Activated CD4-positive, alpha-beta T cell treated with anti-CD3 and anti-CD28 coated beads, Interleukin-2, amount 50 U/mL, for 48 hours (primary cell): ENCODE data around the gene CLCA1.

Experiments
- DNase-seq, 2 experiments: peaks; one replicate each; pipeline ENCODE4 v3.0.0-alpha.2; 2020

Gene CLCA1

GRCh38 chr1:86468501-86468977, at the start of gene CLCA1:
TSS of gene CLCA1 (plus strand) at chr1:86468927. CDS start at chr1:86468972, 45 bp downstream.
- DNase-seq, result no peak

- DNase-seq, result peak in 1 of 2 experiments; percentile 35
These were observed 49.3 kb upstream of the CLCA1 start for GRCh38 chr1:86419277-86419903.

- DNase-seq, result no peak
These were observed 47.0 kb upstream of the CLCA1 start for GRCh38 chr1:86421601-86422280.

- no peak for DNase-seq
These were observed 45.3 kb upstream of the CLCA1 start for GRCh38 chr1:86423473-86423872.

- DNase-seq, result no peak
These were observed 44.9 kb upstream of the CLCA1 start, which contains the start of gene CLCA2 for GRCh38 chr1:86423873-86424272. TSS of gene CLCA2 (plus strand) at chr1:86424171. CDS start at chr1:86424248, 77 bp downstream.

- no peak for DNase-seq
These were observed 39.5 kb upstream of the CLCA1 start for GRCh38 chr1:86429122-86429725.

- DNase-seq, result peak in 1 of 2 experiments; percentile 19
These were observed 38.9 kb upstream of the CLCA1 start for GRCh38 chr1:86429835-86430234.

- no peak for DNase-seq
These were observed 38.4 kb upstream of the CLCA1 start for GRCh38 chr1:86430376-86430775.

- DNase-seq, result no peak
These were observed 34.7 kb upstream of the CLCA1 start for GRCh38 chr1:86434059-86434458.

GRCh38 chr1:86435327-86435726, 33.4 kb upstream of the CLCA1 start:
- no peak for DNase-seq

GRCh38 chr1:86436041-86436440, 32.7 kb upstream of the CLCA1 start:
- DNase-seq, result no peak

- no peak for DNase-seq
These were observed 27.1 kb upstream of the CLCA1 start for GRCh38 chr1:86441581-86441980.

GRCh38 chr1:86441997-86442396, 26.7 kb upstream of the CLCA1 start:
- no peak for DNase-seq

GRCh38 chr1:86445919-86446318, 22.8 kb upstream of the CLCA1 start:
- DNase-seq, result no peak

GRCh38 chr1:86447198-86447790, 21.4 kb upstream of the CLCA1 start:
- no peak for DNase-seq

- DNase-seq, result no peak
These were observed 20.1 kb upstream of the CLCA1 start for GRCh38 chr1:86448670-86449069.

GRCh38 chr1:86449103-86449502, 19.6 kb upstream of the CLCA1 start:
- DNase-seq, result no peak

GRCh38 chr1:86450847-86451246, 17.9 kb upstream of the CLCA1 start:
- no peak for DNase-seq

GRCh38 chr1:86453664-86454063, 15.1 kb upstream of the CLCA1 start:
- no peak for DNase-seq

GRCh38 chr1:86455073-86455472, 13.7 kb upstream of the CLCA1 start:
- no peak for DNase-seq

GRCh38 chr1:86460998-86461397, 7.7 kb upstream of the CLCA1 start:
- DNase-seq, result no peak

- DNase-seq, result no peak
These were observed 7.2 kb upstream of the CLCA1 start for GRCh38 chr1:86461482-86461881.

- no peak for DNase-seq
These were observed 3.9 kb upstream of the CLCA1 start for GRCh38 chr1:86464819-86465218.
